ENCODE results near the gene MSH2.

DNA sequence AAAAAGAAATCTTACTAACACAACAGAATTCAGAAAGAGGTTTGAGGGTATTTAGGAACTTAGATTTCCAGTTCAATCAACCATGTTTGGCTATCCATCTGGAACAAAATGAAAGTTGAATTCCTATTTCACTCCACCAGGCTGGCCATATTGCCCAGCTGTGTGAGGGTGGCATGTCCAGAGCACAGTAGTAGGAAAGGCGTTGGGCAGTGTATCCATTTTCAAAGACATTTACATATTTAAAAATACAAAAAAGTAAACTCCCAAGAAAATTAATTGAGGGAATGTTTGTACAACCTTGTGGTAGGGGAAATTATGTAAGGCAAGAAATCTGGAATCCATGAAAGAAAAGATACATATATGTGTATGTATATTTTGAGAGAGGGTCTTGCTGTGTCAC is 21.5 kb upstream of the MSH2 start:
- TF ChIP-seq CTCF (conservative IDR thresholded peaks at IDR 0.05 in 1 of 2, IDR thresholded peaks at IDR 0.05 in 1 of 2; ENCODE audit: extremely low read depth in 1 of 2, insufficient read depth in 1 of 2, low read depth in 1 of 2, low read length in 2 of 2) (no peak), EZH2 (IDR thresholded peaks at IDR 0.05; ENCODE audit: borderline replicate concordance, low read length) (no peak)

Measured in mammary epithelial cell (primary cell).